Upper lobe of right lung (tissue), 1 donor: ENCODE results near the gene ICAM5. TPM values are rescaled to one million over a fixed set of nuclear protein-coding genes. Genes with fewer than 3 reads are reported as not detected.
"Not testable (repeated sequence)": the region's sequence is repeated elsewhere in the genome, so short reads cannot be mapped to it uniquely, and the experiment has no call there.

ENCODE experiments used
- ATAC-seq: fragments of 200-7000 bp; cut with Tn5 transposase; one replicate; pipeline ENCODE4 v1.9.1; 2020; ENCODE audit warnings: mild to moderate bottlenecking, moderate library complexity
- DNase-seq: peaks from one replicate; pipeline ENCODE4 v3.0.0-alpha.2; 2020
- H3K27ac ChIP-seq: fragments of 200-600 bp; one replicate; pipeline ENCODE4 v1.8.0; 2022
- H3K27me3 ChIP-seq: fragments of 200-600 bp; one replicate; pipeline ENCODE4 v1.8.0; 2022; ENCODE audit warnings: mild to moderate bottlenecking
- H3K36me3 ChIP-seq: fragments of 200-600 bp; one replicate; pipeline ENCODE4 v1.8.0; 2022
- H3K4me1 ChIP-seq: fragments of 200-600 bp; one replicate; pipeline ENCODE4 v1.8.0; 2022
- H3K4me3 ChIP-seq: fragments of 200-600 bp; one replicate; pipeline ENCODE4 v1.8.0; 2022; ENCODE audit warnings: mild to moderate bottlenecking
- H3K9me3 ChIP-seq: fragments of 200-600 bp; one replicate; pipeline ENCODE4 v1.8.0; 2022
- CTCF ChIP-seq: fragments of 200-600 bp; IDR thresholded peaks from one replicate; pipeline ENCODE4 v1.8.0; 2022; ENCODE audit warnings: antibody characterized with exemption
- intact Hi-C: fragments of 100-400 bp; cut with DNase I; formaldehyde crosslinking; loops from one replicate; pipeline ENCODE4 v1.11.0; 2022
- total RNA-seq: library from RNA; stranded (reverse); fragmentation: NEBNext Ultra II Directional; extraction: Animal tissue kit (Norgen Biotek cat#: 25700); gene quantifications from one replicate; pipeline ENCODE4 v1.2.1, GENCODE V29; 2021
- donor health status: DM: no; HTN: yes; CAD: no; lungs with severe emphysema.

ICAM5 gene
- total RNA-seq, 1 donor from 2014 or later: 18.3 TPM

- DNase-seq (no peak), ATAC-seq (no peak)
- Histone ChIP-seq H3K36me3 (peaks cover 28% of the 10 kb centered on the region), H3K4me1 (peaks cover 18% of the 10 kb centered on the region), H3K9me3 (no peaks in the 10 kb centered on the region), H3K4me3 (peak overlapping the region; percentile 80), H3K27ac (peak overlapping the region; percentile 95), H3K27me3 (no peaks in the 10 kb centered on the region)
- TF ChIP-seq CTCF: no peak
- intact Hi-C loops: no loop called here
Observed at GRCh38 chr19:10271543-10272086, 18.1 kb upstream of the ICAM5 start.

- TF ChIP-seq CTCF: no peak
- intact Hi-C loops: no loop called here
- Histone ChIP-seq H3K4me1 (peaks cover 22% of the 10 kb centered on the region), H3K9me3 (no peaks in the 10 kb centered on the region), H3K36me3 (peaks cover 58% of the 10 kb centered on the region), H3K4me3 (peak overlapping the region; percentile 80), H3K27me3 (no peaks in the 10 kb centered on the region), H3K27ac (peak overlapping the region; percentile 60)
- ATAC-seq: no peak
- no peak for DNase-seq
Observed at GRCh38 chr19:10274589-10274988, 15.2 kb upstream of the ICAM5 start.

GRCh38 chr19:10277795-10278589 is 11.8 kb upstream of the ICAM5 start:
- peaks cover 85% of the 10 kb centered on the region for H3K36me3 ChIP-seq
- H3K4me1 ChIP-seq: peaks cover 24% of the 10 kb centered on the region

GRCh38 chr19:10278935-10279334 is 10.8 kb upstream of the ICAM5 start:
- no peak overlapping the region for H3K4me3 ChIP-seq
- intact Hi-C loops: no loop called here
- H3K27me3 ChIP-seq: no peaks in the 10 kb centered on the region
- peak overlapping the region; percentile 6 for H3K27ac ChIP-seq
- DNase-seq: no peak
- no peak for TF ChIP-seq CTCF
- H3K36me3 ChIP-seq: peaks cover 94% of the 10 kb centered on the region
- H3K4me1 ChIP-seq: peaks cover 26% of the 10 kb centered on the region
- no peaks in the 10 kb centered on the region for H3K9me3 ChIP-seq
- no peak for ATAC-seq

More at GRCh38 chr19:10277795-10278589, 11.8 kb upstream of the ICAM5 start:
- Histone ChIP-seq H3K9me3 (no peaks in the 10 kb centered on the region), H3K27me3 (no peaks in the 10 kb centered on the region), H3K4me3 (peak overlapping the region; percentile 3), H3K27ac (peak overlapping the region; percentile 58)
- ATAC-seq: no peak
- intact Hi-C loops: no loop called here
- no peak for TF ChIP-seq CTCF
- DNase-seq: no peak

GRCh38 chr19:10279737-10280442 is 9.9 kb upstream of the ICAM5 start:
- H3K27ac ChIP-seq: peak overlapping the region; percentile 24
- no peaks in the 10 kb centered on the region for H3K27me3 ChIP-seq
- no peak for DNase-seq
- H3K4me3 ChIP-seq: no peak overlapping the region
- H3K4me1 ChIP-seq: peaks cover 28% of the 10 kb centered on the region
- H3K9me3 ChIP-seq: no peaks in the 10 kb centered on the region
- TF ChIP-seq CTCF: no peak
- intact Hi-C loops: no loop called here
- peak; percentile 15 for ATAC-seq
- H3K36me3 ChIP-seq: peaks cover 94% of the 10 kb centered on the region

- H3K4me3 ChIP-seq, intact Hi-C loops: not testable (repeated sequence)
Observed at GRCh38 chr19:10282043-10282442, 7.7 kb upstream of the ICAM5 start.

More at GRCh38 chr19:10282043-10282442, 7.7 kb upstream of the ICAM5 start:
- H3K4me1 ChIP-seq: peaks cover 45% of the 10 kb centered on the region
- H3K27ac ChIP-seq, DNase-seq, ATAC-seq, H3K9me3 ChIP-seq, H3K27me3 ChIP-seq: not testable (repeated sequence)
- peaks cover 86% of the 10 kb centered on the region for H3K36me3 ChIP-seq
